Duodenal mucosa (tissue), 2 donors: ENCODE measurements around the gene FAM234B.
"Not testable (repeated sequence)": the region's sequence is repeated elsewhere in the genome, so short reads cannot be mapped to it uniquely, and the experiment has no call there.

Experiments used
- H3K27ac ChIP-seq: one replicate; pipeline ENCODE4 v1.7.0; 2013; ENCODE audit warnings: low read depth, low read length
- H3K27me3 ChIP-seq, 2 donors: one replicate each; pipeline ENCODE4 v1.7.0; 2013; ENCODE audit warnings: low read length in 2 of 2, control low read depth in 1 of 2; ENCODE audit not compliant: insufficient read depth in 2 of 2, control insufficient read depth in 1 of 2
- H3K36me3 ChIP-seq, 2 donors: one replicate each; pipeline ENCODE4 v1.7.0; 2013; ENCODE audit warnings: low read length in 2 of 2, control low read depth in 1 of 2; ENCODE audit not compliant: insufficient read depth in 2 of 2, control insufficient read depth in 1 of 2
- H3K4me1 ChIP-seq, 2 donors: one replicate each; pipeline ENCODE4 v1.7.0; 2013; ENCODE audit warnings: low read length in 2 of 2, control low read depth in 1 of 2; ENCODE audit not compliant: insufficient read depth in 2 of 2, control insufficient read depth in 1 of 2
- H3K4me3 ChIP-seq, 2 donors: one replicate each; pipeline ENCODE4 v1.7.0; 2013; ENCODE audit warnings: low read length in 2 of 2, low read depth in 1 of 2
- H3K9ac ChIP-seq, 2 donors: one replicate each; pipeline ENCODE4 v1.7.0; 2013; ENCODE audit warnings: low read length in 2 of 2, low read depth in 1 of 2
- H3K9me3 ChIP-seq, 2 donors: one replicate each; pipeline ENCODE4 v1.7.0; 2013; ENCODE audit warnings: low read length in 2 of 2, control low read depth in 1 of 2; ENCODE audit not compliant: control insufficient read depth in 1 of 2

The FAM234B gene

DNA sequence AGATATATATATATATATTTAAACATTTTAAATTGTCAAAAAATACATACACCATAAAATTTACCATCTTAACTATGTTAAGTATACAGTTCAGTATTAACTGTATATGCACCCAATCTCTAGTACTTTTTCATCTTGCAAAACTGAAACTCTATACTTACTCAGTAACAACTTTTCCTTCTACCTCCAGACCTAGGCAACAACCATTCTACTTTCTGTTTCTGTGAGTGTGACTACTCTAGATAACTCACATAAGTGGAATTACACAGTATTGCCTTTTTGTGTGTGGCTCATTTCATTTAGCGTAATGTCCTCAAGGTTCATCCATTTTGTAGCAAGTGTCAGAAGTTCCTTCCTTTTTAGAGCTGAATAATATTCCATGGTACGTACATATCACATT, 8.2 kb downstream of the FAM234B start:
- Histone ChIP-seq H3K4me3 (no peak overlapping the region), H3K4me1 (peaks cover 0 to 8% of the 10 kb centered on the region in 2 donors), H3K9ac (no peak overlapping the region), H3K27me3 (no peaks in the 10 kb centered on the region), H3K36me3 (no peaks in the 10 kb centered on the region), H3K9me3 (peaks cover 0 to 3% of the 10 kb centered on the region in 2 donors), H3K27ac (no peak overlapping the region)

DNA sequence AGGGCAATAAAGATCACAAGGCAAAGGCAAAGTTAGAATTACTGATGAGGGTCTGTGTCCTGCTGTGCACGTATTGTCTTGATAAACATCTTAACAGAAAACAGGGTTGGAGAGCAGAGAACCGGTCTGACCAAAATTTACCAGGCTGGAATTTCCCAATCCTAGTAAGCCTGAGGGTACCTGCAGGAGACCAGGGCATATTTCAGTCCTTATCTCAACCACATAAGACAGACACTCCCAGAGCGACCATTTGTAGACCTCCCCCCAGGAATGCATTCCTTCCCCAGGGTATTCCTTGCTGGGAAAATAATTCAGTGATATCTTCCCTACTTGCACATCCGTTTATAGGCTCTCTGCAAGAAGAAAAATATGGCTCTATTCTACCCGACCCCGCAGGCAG, 9.4 kb downstream of the FAM234B start:
- not testable (repeated sequence) for H3K9ac ChIP-seq, H3K4me1 ChIP-seq, H3K9me3 ChIP-seq, H3K4me3 ChIP-seq, H3K27ac ChIP-seq, H3K36me3 ChIP-seq, H3K27me3 ChIP-seq

- Histone ChIP-seq H3K9ac (no peak overlapping the region), H3K36me3 (peaks cover 4 to 10% of the 10 kb centered on the region in 2 donors), H3K9me3 (no peaks in the 10 kb centered on the region), H3K4me3 (no peak overlapping the region), H3K4me1 (peaks cover 0 to 6% of the 10 kb centered on the region in 2 donors), H3K27ac (no peak overlapping the region), H3K27me3 (no peaks in the 10 kb centered on the region)
Measured at GRCh38 chr12:13060581-13060980, 16.4 kb downstream of the FAM234B start.

DNA sequence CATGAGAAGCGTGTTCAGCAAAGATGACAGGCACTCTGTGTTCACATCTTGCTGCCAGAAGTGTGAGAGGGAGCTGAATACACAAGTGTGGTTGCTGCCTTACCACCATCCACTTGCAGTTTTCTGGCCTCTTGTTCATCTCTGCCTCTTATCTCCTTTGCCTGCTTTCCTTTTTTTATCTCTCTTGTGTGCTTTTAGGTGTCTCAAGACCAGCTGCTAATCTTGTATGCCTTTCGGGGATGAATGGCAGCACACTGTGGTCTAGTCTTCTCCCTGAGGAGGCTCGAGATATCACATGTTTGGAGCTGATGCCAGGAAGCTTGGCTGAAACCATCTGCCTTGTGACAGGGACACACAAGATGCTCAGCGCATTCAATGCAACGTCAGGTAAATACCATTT, 17.2 kb downstream of the FAM234B start:
- Histone ChIP-seq H3K4me1 (peaks cover 0 to 6% of the 10 kb centered on the region in 2 donors), H3K27me3 (no peaks in the 10 kb centered on the region), H3K27ac (no peak overlapping the region), H3K9ac (no peak overlapping the region), H3K9me3 (no peaks in the 10 kb centered on the region), H3K36me3 (peaks cover 4 to 10% of the 10 kb centered on the region in 2 donors), H3K4me3 (no peak overlapping the region)

DNA sequence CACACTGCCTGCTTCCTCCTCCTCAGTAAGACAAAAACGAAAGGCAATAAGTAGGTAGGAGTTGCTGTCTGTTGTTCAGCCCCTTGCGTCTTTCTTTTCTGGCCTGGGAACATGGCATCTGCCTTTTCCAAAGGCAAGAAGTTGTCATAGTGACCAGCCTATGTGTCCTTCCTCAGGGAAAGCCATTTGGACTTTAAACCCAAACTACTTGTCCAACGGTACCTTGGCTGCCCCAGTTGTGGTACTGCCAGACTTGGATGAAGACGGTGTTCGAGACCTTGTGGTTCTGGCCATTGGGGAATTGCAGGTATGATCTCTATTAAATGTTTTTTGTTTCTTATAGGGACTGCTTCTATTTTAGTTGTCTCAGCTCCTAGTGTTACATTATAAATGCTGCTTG, 18.5 kb downstream of the FAM234B start:
- Histone ChIP-seq H3K4me1 (peaks cover 0 to 6% of the 10 kb centered on the region in 2 donors), H3K9me3 (no peaks in the 10 kb centered on the region), H3K9ac (no peak overlapping the region)

GRCh38 chr12:13066014-13066413, 21.8 kb downstream of the FAM234B start:
- no peaks in the 10 kb centered on the region for H3K27me3 ChIP-seq
- peaks cover 0 to 2% of the 10 kb centered on the region in 2 donors for H3K4me1 ChIP-seq
- no peak overlapping the region for H3K27ac ChIP-seq
- no peak overlapping the region for H3K9ac ChIP-seq
- H3K4me3 ChIP-seq = no peak overlapping the region
- H3K36me3 ChIP-seq = peaks cover 0 to 12% of the 10 kb centered on the region in 2 donors
- H3K9me3 ChIP-seq = no peaks in the 10 kb centered on the region

More for the DNA sequence above, 18.5 kb downstream of the FAM234B start:
- no peak overlapping the region for H3K4me3 ChIP-seq
- H3K36me3 ChIP-seq = peaks cover 4 to 17% of the 10 kb centered on the region in 2 donors
- no peaks in the 10 kb centered on the region for H3K27me3 ChIP-seq
- no peak overlapping the region for H3K27ac ChIP-seq

- H3K9ac ChIP-seq = no peak overlapping the region
- no peaks in the 10 kb centered on the region for H3K27me3 ChIP-seq
- H3K27ac ChIP-seq = no peak overlapping the region
- H3K9me3 ChIP-seq = no peaks in the 10 kb centered on the region
- peaks cover 0 to 10% of the 10 kb centered on the region in 2 donors for H3K36me3 ChIP-seq
- H3K4me1 ChIP-seq = no peaks in the 10 kb centered on the region
- no peak overlapping the region for H3K4me3 ChIP-seq
Measured at GRCh38 chr12:13066459-13066858, 22.3 kb downstream of the FAM234B start.

DNA sequence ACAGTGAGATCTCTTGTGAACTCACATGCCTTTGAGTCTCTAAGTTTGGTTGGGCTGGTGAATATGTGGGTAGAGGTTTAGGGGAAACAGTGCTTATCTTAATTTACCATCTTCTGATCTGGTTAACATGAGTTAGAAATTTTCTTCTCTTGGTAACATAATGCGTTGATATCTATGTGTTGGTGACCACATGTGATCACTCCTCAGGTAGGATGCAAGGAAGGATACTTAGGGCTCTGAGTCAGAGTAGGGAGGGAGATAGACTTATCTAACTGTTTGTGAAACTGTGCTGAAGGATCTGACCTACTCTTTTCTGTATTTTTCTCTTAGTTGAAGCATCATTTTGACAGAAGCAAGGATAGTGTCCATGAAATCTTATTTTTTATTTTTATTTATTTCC, 23.1 kb downstream of the FAM234B start:
- Histone ChIP-seq H3K4me1 (no peaks in the 10 kb centered on the region), H3K9me3 (no peaks in the 10 kb centered on the region), H3K4me3 (no peak overlapping the region), H3K27ac (no peak overlapping the region), H3K27me3 (no peaks in the 10 kb centered on the region), H3K36me3 (peaks cover 0 to 12% of the 10 kb centered on the region in 2 donors), H3K9ac (no peak overlapping the region)

DNA sequence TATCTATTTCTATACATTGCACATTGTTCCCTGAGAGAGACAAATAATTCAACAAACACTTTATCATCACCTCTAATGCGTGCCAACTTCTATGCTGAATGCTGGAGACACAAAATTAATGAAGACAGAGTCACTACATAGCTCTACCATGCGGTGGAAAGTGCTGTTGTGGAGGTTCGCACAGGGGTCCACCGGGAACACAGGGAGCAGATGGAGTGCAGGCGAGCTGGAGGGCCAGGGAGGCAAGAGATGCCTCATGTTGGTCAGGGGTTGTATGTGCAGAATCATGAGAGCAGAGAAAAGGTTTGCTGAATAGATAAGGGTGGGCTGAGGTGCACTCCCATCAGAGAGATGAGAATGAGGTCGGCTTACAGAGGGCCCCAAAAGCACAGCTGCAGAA, 25.2 kb downstream of the FAM234B start:
- Histone ChIP-seq H3K4me1 (no peaks in the 10 kb centered on the region), H3K4me3 (no peak overlapping the region), H3K27ac (no peak overlapping the region), H3K9me3 (no peaks in the 10 kb centered on the region), H3K9ac (no peak overlapping the region), H3K27me3 (no peaks in the 10 kb centered on the region), H3K36me3 (peaks cover 0 to 12% of the 10 kb centered on the region in 2 donors)

DNA sequence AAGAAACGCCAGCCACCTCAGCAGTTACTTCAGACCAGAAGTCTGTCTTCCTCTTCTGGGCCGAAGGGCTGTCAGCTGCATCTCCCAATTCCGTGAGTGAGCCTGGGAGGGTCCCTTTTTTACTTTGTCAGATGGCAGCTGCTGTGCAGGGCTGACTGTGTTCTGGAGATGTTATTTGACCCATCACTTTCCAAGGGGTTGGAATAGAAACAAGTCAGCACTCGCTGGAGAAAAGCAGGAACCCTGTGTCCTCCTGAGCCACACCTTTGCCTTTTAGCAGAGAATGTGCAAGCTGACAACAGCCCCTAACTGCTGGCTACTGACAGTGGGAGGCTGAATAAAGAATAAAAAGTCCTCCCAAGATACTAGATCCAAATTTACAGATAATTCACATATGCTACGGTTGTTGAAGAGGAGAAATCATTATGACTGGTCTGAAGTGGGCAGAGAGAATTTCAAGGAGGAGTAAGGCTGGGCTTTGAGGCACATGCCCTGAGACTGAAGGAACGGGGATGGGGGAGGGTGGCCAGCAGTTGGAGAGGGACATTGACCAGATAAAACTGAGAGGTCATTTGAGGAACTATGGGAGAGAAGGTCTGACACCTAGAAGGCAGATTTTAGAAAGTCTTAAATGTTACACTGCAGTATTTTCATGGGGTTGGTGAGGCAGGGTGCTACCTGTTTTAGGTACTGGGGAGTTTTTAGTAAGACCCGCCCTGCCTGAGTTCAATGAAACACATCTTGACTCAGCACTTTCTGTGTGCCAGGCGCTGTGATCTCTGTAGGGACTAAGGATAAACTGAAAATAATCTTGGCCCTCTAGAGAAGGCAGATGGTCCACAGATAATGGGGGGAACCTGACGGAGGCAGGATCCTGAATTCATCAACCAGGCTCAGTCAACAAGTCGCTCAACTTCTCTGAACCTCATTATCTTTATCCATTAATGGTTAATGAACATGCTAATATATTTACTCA, 27.4 kb downstream of the FAM234B start:
- Histone ChIP-seq H3K9ac (no peak overlapping the region), H3K4me3 (no peak overlapping the region), H3K27me3 (no peaks in the 10 kb centered on the region), H3K4me1 (no peaks in the 10 kb centered on the region), H3K9me3 (no peaks in the 10 kb centered on the region), H3K36me3 (peaks cover 0 to 17% of the 10 kb centered on the region in 2 donors), H3K27ac (no peak overlapping the region)
